Progenitor cell of endocrine pancreas (in vitro differentiated cells): ENCODE data around the gene ARSK. TPM values are rescaled to one million over a fixed set of nuclear protein-coding genes. Genes with fewer than 3 reads are reported as not detected.

Experiments
- DNase-seq: peaks from one replicate; pipeline ENCODE4 v3.0.0; 2021; ENCODE audit warnings: low spot score; ENCODE audit not compliant: unreplicated experiment
- H3K27ac Mint-ChIP-seq: 2 replicates; pipeline ENCODE4 v1.8.0; 2021; ENCODE audit warnings: mild to moderate bottlenecking, moderate library complexity, mixed read lengths
- H3K27me3 Mint-ChIP-seq: 2 replicates; pipeline ENCODE4 v1.8.0; 2021; ENCODE audit warnings: mixed read lengths
- H3K36me3 Mint-ChIP-seq: 2 replicates; pipeline ENCODE4 v1.8.0; 2022; ENCODE audit warnings: mixed read lengths; ENCODE audit not compliant: insufficient read depth
- H3K4me1 Mint-ChIP-seq: 2 replicates; pipeline ENCODE4 v1.8.0; 2021; ENCODE audit warnings: low read depth, mixed read lengths
- H3K4me3 Mint-ChIP-seq: 2 replicates; pipeline ENCODE4 v1.8.0; 2021; ENCODE audit warnings: low read depth, mild to moderate bottlenecking, moderate library complexity, mixed read lengths
- H3K9me3 Mint-ChIP-seq: 2 replicates; pipeline ENCODE4 v1.8.0; 2021; ENCODE audit warnings: low read depth, mixed read lengths
- total RNA-seq: library from RNA; stranded (reverse); gene quantifications from 2 replicates; pipeline ENCODE4 v1.2.1, GENCODE V29; 2021
- TF ChIP-seq, protein P1 (sequence below): fragments of 200-600 bp; sonication (generic); IDR thresholded peaks from one replicate; pipeline ENCODE4 v1.5.0; 2021; ENCODE audit warnings: antibody characterized with exemption, mild to moderate bottlenecking; ENCODE audit not compliant: unreplicated experiment

ARSK gene
- total RNA-seq, 1 donor from 2014 or later, result 11.2 TPM

DNA sequence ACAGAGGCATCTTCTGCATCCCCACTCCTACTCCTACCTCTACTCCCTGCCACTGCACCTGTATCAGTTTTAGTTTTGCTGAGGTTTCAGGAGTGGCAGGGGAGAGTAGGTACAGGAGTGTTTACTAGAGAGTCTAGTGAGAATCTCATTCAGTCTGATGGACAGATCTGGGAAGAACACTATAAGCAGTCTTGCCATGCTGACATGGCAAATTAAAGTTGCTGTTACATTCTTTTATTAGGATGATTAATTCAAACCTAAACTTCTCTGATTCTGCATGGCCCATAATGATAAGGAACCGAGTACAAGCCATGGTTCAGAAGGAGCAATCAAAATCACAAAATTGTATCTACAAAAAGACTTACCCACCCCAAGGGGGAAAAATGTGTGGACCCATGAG, 7.4 kb downstream of the ARSK start:
- DNase-seq, result no peak
- TF ChIP-seq, protein P1, sequence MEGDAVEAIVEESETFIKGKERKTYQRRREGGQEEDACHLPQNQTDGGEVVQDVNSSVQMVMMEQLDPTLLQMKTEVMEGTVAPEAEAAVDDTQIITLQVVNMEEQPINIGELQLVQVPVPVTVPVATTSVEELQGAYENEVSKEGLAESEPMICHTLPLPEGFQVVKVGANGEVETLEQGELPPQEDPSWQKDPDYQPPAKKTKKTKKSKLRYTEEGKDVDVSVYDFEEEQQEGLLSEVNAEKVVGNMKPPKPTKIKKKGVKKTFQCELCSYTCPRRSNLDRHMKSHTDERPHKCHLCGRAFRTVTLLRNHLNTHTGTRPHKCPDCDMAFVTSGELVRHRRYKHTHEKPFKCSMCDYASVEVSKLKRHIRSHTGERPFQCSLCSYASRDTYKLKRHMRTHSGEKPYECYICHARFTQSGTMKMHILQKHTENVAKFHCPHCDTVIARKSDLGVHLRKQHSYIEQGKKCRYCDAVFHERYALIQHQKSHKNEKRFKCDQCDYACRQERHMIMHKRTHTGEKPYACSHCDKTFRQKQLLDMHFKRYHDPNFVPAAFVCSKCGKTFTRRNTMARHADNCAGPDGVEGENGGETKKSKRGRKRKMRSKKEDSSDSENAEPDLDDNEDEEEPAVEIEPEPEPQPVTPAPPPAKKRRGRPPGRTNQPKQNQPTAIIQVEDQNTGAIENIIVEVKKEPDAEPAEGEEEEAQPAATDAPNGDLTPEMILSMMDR, result no peak
- H3K36me3 Mint-ChIP-seq, result peaks cover 1% of the 10 kb centered on the region
- no peak overlapping the region for H3K27ac Mint-ChIP-seq
- H3K4me3 Mint-ChIP-seq, result no peak overlapping the region
- no peaks in the 10 kb centered on the region for H3K9me3 Mint-ChIP-seq
- no peaks in the 10 kb centered on the region for H3K27me3 Mint-ChIP-seq
- no peaks in the 10 kb centered on the region for H3K4me1 Mint-ChIP-seq

GRCh38 chr5:95563367-95563766, 8.5 kb downstream of the ARSK start:
- no peaks in the 10 kb centered on the region for H3K27me3 Mint-ChIP-seq
- no peak overlapping the region for H3K4me3 Mint-ChIP-seq
- no peaks in the 10 kb centered on the region for H3K9me3 Mint-ChIP-seq
- DNase-seq, result no peak
- TF ChIP-seq, protein P1, result no peak
- H3K27ac Mint-ChIP-seq, result no peak overlapping the region
- H3K36me3 Mint-ChIP-seq, result peaks cover 1% of the 10 kb centered on the region
- H3K4me1 Mint-ChIP-seq, result no peaks in the 10 kb centered on the region

GRCh38 chr5:95564450-95564849, 9.5 kb downstream of the ARSK start:
- TF ChIP-seq, protein P1, result no peak
- Mint-ChIP-seq H3K4me1 (no peaks in the 10 kb centered on the region), H3K27ac (no peak overlapping the region), H3K4me3 (no peak overlapping the region), H3K36me3 (peaks cover 1% of the 10 kb centered on the region), H3K9me3 (no peaks in the 10 kb centered on the region), H3K27me3 (no peaks in the 10 kb centered on the region)
- no peak for DNase-seq

GRCh38 chr5:95565280-95565920, 10.5 kb downstream of the ARSK start:
- H3K27me3 Mint-ChIP-seq, result no peaks in the 10 kb centered on the region
- DNase-seq, result no peak
- H3K27ac Mint-ChIP-seq, result no peak overlapping the region
- TF ChIP-seq, protein P1, result no peak
- H3K4me3 Mint-ChIP-seq, result no peak overlapping the region
- H3K4me1 Mint-ChIP-seq, result no peaks in the 10 kb centered on the region
- peaks cover 1% of the 10 kb centered on the region for H3K36me3 Mint-ChIP-seq
- no peaks in the 10 kb centered on the region for H3K9me3 Mint-ChIP-seq

- TF ChIP-seq, protein P1, result no peak
- Mint-ChIP-seq H3K4me3 (no peak overlapping the region), H3K36me3 (peaks cover 23% of the 10 kb centered on the region), H3K4me1 (no peaks in the 10 kb centered on the region), H3K27ac (no peak overlapping the region), H3K27me3 (no peaks in the 10 kb centered on the region), H3K9me3 (peaks cover 15% of the 10 kb centered on the region)
- no peak for DNase-seq
Measured at GRCh38 chr5:95572016-95572415, 17.1 kb downstream of the ARSK start.
